Thyroid gland (tissue), 4 donors: Measurements from ENCODE around the gene DENND1A.

ENCODE experiments used
- POLR2A ChIP-seq, 2 donors: fragments of 450-650 bp; IDR thresholded peaks; one replicate each; pipeline ENCODE4 v1.6.1; 2017; ENCODE audit warnings: antibody characterized with exemption in 2 of 2, mild to moderate bottlenecking in 2 of 2, moderate library complexity in 1 of 2
- TF ChIP-seq, protein P1 (sequence below), 6 experiments: fragments of 200-600 bp in 3 of 6; fragments of 450-650 bp in 3 of 6; sonication (generic) in 3 of 6; IDR thresholded peaks; one replicate each; pipeline ENCODE4 v1.5.1; 2016 to 2019; ENCODE audit warnings: antibody characterized with exemption in 6 of 6, mild to moderate bottlenecking in 2 of 6, inconsistent platforms in 1 of 6, moderate library complexity in 1 of 6

DNA sequence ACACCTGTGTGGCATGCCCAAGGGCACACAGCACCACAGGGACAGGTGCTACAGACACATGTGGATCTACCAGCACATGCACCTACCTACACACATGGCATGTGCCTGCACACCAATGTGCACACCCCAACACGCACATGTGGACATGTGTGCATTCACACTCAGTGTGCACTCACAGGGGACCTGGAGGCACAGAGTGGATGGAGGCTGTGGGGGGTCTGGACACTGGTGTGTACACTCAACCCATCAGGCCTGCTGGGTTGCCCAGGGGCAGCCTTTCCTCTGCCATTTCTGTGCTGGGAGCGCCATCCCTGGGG is 572.2 kb downstream of the DENND1A start:
- TF ChIP-seq, protein P1, sequence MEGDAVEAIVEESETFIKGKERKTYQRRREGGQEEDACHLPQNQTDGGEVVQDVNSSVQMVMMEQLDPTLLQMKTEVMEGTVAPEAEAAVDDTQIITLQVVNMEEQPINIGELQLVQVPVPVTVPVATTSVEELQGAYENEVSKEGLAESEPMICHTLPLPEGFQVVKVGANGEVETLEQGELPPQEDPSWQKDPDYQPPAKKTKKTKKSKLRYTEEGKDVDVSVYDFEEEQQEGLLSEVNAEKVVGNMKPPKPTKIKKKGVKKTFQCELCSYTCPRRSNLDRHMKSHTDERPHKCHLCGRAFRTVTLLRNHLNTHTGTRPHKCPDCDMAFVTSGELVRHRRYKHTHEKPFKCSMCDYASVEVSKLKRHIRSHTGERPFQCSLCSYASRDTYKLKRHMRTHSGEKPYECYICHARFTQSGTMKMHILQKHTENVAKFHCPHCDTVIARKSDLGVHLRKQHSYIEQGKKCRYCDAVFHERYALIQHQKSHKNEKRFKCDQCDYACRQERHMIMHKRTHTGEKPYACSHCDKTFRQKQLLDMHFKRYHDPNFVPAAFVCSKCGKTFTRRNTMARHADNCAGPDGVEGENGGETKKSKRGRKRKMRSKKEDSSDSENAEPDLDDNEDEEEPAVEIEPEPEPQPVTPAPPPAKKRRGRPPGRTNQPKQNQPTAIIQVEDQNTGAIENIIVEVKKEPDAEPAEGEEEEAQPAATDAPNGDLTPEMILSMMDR (IDR thresholded peaks at IDR 0.05): no peak
- no peak for TF ChIP-seq POLR2A (IDR thresholded peaks at IDR 0.05)
